ENCODE results near the gene SNRNP200. TPM values are rescaled to one million over a fixed set of nuclear protein-coding genes. Genes with fewer than 3 reads are reported as not detected.

SNRNP200 gene
- total RNA-seq, 2 donors from 2014 or later, result 187 to 193 TPM

- H3K9me3 Mint-ChIP-seq, result no peaks in the 10 kb centered on the region
- H3K27ac Mint-ChIP-seq, result no peak overlapping the region
- no peak for ATAC-seq
- DNase-seq (ENCODE audit: low spot score in 2 of 2), result no peak
- no peaks in the 10 kb centered on the region for H3K36me3 Mint-ChIP-seq
Observed at GRCh38 chr2:96225016-96225533, 80.3 kb downstream of the SNRNP200 start.

Other genes with a start within 250 kb of the SNRNP200 start
- gene ADRA2B, start 189.0 kb downstream of the SNRNP200 start, total RNA-seq, result under 1 TPM; 0.47 to 0.61 TPM
- 1 to 10 TPM in 1 of 2 donors, under 1 TPM in 1; 0.82 to 3.4 TPM for gene ASTL, start 167.0 kb downstream of the SNRNP200 start, total RNA-seq
- gene DUSP2, start 160.1 kb downstream of the SNRNP200 start, total RNA-seq, result 100 to 1,000 TPM; 202 to 218 TPM
- 100 to 1,000 TPM in 1 of 2 donors, 10 to 100 TPM in 1; 82.9 to 159 TPM for gene STARD7, start 96.7 kb downstream of the SNRNP200 start, total RNA-seq
- gene TMEM127, start 39.5 kb downstream of the SNRNP200 start, total RNA-seq, result 10 to 100 TPM; 16.5 to 17.6 TPM
- 10 to 100 TPM; 71.5 to 82.9 TPM for gene CIAO1, start 39.3 kb downstream of the SNRNP200 start, total RNA-seq
- gene ITPRIPL1, start 19.8 kb upstream of the SNRNP200 start, total RNA-seq, result 10 to 100 TPM; 15.5 to 28.2 TPM
- gene NCAPH, start 30.2 kb upstream of the SNRNP200 start, total RNA-seq, result 10 to 100 TPM; 79.1 to 88.6 TPM
- 1 to 10 TPM in 1 of 2 donors, under 1 TPM in 1; 0.14 to 2.2 TPM for gene NEURL3, start 199.8 kb upstream of the SNRNP200 start, total RNA-seq
- gene ARID5A, start 231.2 kb upstream of the SNRNP200 start, total RNA-seq, result 100 to 1,000 TPM in 1 of 2 donors, 10 to 100 TPM in 1; 51.5 to 348 TPM

Data from activated naive CD4-positive, alpha-beta T cell treated with anti-CD3 and anti-CD28 coated beads, Interleukin-2, amount 50 U/mL, for 72 hours (primary cell).